ENCODE results near the gene PHLDB1.
A peak's percentile ranks its signal among the peaks of the same experiment; 100 is the strongest.
"Not testable (repeated sequence)": the region's sequence is repeated elsewhere in the genome, so short reads cannot be mapped to it uniquely, and the experiment has no call there.

PHLDB1 gene

GRCh38 chr11:118607401-118608359 lies at the start of gene PHLDB1:
Gene PHLDB1 (plus strand): TSS chr11:118607615. CDS start chr11:118613837, 6,222 bp downstream.
- DNase-seq: peak in 1 of 2 experiments; percentile 21

- DNase-seq: no peak
Observed at GRCh38 chr11:118560806-118561205, 46.6 kb upstream of the PHLDB1 start.

GRCh38 chr11:118565051-118565450 lies 42.4 kb upstream of the PHLDB1 start:
- DNase-seq: no peak

- DNase-seq: no peak
Observed at GRCh38 chr11:118569670-118570069, 37.7 kb upstream of the PHLDB1 start.

GRCh38 chr11:118570787-118571186 lies 36.6 kb upstream of the PHLDB1 start:
- DNase-seq: no peak

GRCh38 chr11:118571701-118572060 lies 35.7 kb upstream of the PHLDB1 start:
- DNase-seq: not testable (repeated sequence)

- peak; percentile 21 to 57 for DNase-seq
Observed at GRCh38 chr11:118572061-118572980, 35.1 kb upstream of the PHLDB1 start, which contains the start of gene ARCN1. Gene ARCN1 (plus strand): TSS chr11:118572409. CDS start chr11:118572548, 139 bp downstream.

- no peak for DNase-seq
Observed at GRCh38 chr11:118572981-118573550, 34.3 kb upstream of the PHLDB1 start.

GRCh38 chr11:118574636-118575035 lies 32.8 kb upstream of the PHLDB1 start:
- DNase-seq: no peak

GRCh38 chr11:118577995-118578394 lies 29.4 kb upstream of the PHLDB1 start:
- not testable (repeated sequence) for DNase-seq

- no peak for DNase-seq
Observed at GRCh38 chr11:118581057-118581456, 26.4 kb upstream of the PHLDB1 start.

GRCh38 chr11:118587952-118588351 lies 19.5 kb upstream of the PHLDB1 start:
- DNase-seq: no peak

- DNase-seq: no peak
Observed at GRCh38 chr11:118592616-118593367, 14.6 kb upstream of the PHLDB1 start.

- not testable (repeated sequence) for DNase-seq
Observed at GRCh38 chr11:118594984-118595383, 12.4 kb upstream of the PHLDB1 start.

- no peak for DNase-seq
Observed at GRCh38 chr11:118596224-118597146, 10.9 kb upstream of the PHLDB1 start.

- no peak for DNase-seq
Observed at GRCh38 chr11:118597556-118597955, 9.9 kb upstream of the PHLDB1 start.

GRCh38 chr11:118602331-118602730 lies 5.1 kb upstream of the PHLDB1 start:
- DNase-seq: no peak

- not testable (repeated sequence) for DNase-seq
Observed at GRCh38 chr11:118603709-118604108, 3.7 kb upstream of the PHLDB1 start.

- DNase-seq: no peak
Observed at GRCh38 chr11:118604566-118604965, 2.8 kb upstream of the PHLDB1 start.

- no peak for DNase-seq
Observed at GRCh38 chr11:118605116-118605867, 2.1 kb upstream of the PHLDB1 start.
